ENCODE data around the gene LRRC4C. TPM values are rescaled to one million over a fixed set of nuclear protein-coding genes. Genes with fewer than 3 reads are reported as not detected.

The LRRC4C gene
- total RNA-seq, 1 donor from 2014 or later: 2.7 TPM

GRCh38 chr11:41419901-41420300 lies 39.6 kb downstream of the LRRC4C start:
- H3K9me3 Mint-ChIP-seq: no peaks in the 10 kb centered on the region
- no peaks in the 10 kb centered on the region for H3F3A ChIP-seq (ENCODE audit: low read depth)
- no peak overlapping the region for H3K4me3 Mint-ChIP-seq
- no peaks in the 10 kb centered on the region for H3K36me3 ChIP-seq
- H3K27me3 ChIP-seq: no peaks in the 10 kb centered on the region
- no peaks in the 10 kb centered on the region for H3K9me3 ChIP-seq (ENCODE audit: low read depth)
- no peak overlapping the region for H2AFZ ChIP-seq (replicated peaks)
- no peak overlapping the region for H3K27ac ChIP-seq
- no peaks in the 10 kb centered on the region for H3K36me3 Mint-ChIP-seq
- no peak overlapping the region for H3K9ac ChIP-seq
- H3K27ac Mint-ChIP-seq: peak overlapping the region; percentile 55
- H3K27me3 Mint-ChIP-seq (ENCODE audit: insufficient read depth, low read depth): peaks cover 2% of the 10 kb centered on the region
- no peak overlapping the region for H3K4me2 ChIP-seq
- peaks cover 10% of the 10 kb centered on the region for H3K4me1 Mint-ChIP-seq
- H3K4me3 ChIP-seq: no peak overlapping the region
- H4K20me1 ChIP-seq (ENCODE audit: low read depth): no peaks in the 10 kb centered on the region
- no peak for DNase-seq (ENCODE audit: low spot score)
- no peak for TF ChIP-seq EZH2 (IDR thresholded peaks at IDR 0.05)
- no peak for TF ChIP-seq EZH2phosphoT487 (IDR thresholded peaks at IDR 0.05)
- TF ChIP-seq CTCF (IDR thresholded peaks at IDR 0.05): no peak
- H3K79me2 ChIP-seq (ENCODE audit: low read depth): no peaks in the 10 kb centered on the region
- H3K4me1 ChIP-seq: no peaks in the 10 kb centered on the region

GRCh38 chr11:41414771-41415440 lies 44.5 kb downstream of the LRRC4C start:
- no peaks in the 10 kb centered on the region for H3K9me3 ChIP-seq (ENCODE audit: low read depth)
- H3K27me3 ChIP-seq: no peaks in the 10 kb centered on the region
- no peak for DNase-seq (ENCODE audit: low spot score)
- H3K4me1 ChIP-seq: no peaks in the 10 kb centered on the region
- H3K4me2 ChIP-seq: no peak overlapping the region
- H4K20me1 ChIP-seq (ENCODE audit: low read depth): no peaks in the 10 kb centered on the region
- H3K4me1 Mint-ChIP-seq: peaks cover 4% of the 10 kb centered on the region
- no peak overlapping the region for H2AFZ ChIP-seq (replicated peaks)
- H3K79me2 ChIP-seq (ENCODE audit: low read depth): no peaks in the 10 kb centered on the region
- no peaks in the 10 kb centered on the region for H3F3A ChIP-seq (ENCODE audit: low read depth)
- H3K27ac Mint-ChIP-seq: no peak overlapping the region
- no peak overlapping the region for H3K4me3 Mint-ChIP-seq
- H3K4me3 ChIP-seq: no peak overlapping the region
- TF ChIP-seq EZH2 (IDR thresholded peaks at IDR 0.05) (no peak), EZH2phosphoT487 (IDR thresholded peaks at IDR 0.05) (no peak), CTCF (IDR thresholded peaks at IDR 0.05) (no peak)
- H3K27me3 Mint-ChIP-seq (ENCODE audit: insufficient read depth, low read depth): peaks cover 2% of the 10 kb centered on the region
- no peak overlapping the region for H3K27ac ChIP-seq
- peaks cover 1% of the 10 kb centered on the region for H3K9me3 Mint-ChIP-seq
- no peak overlapping the region for H3K9ac ChIP-seq
- H3K36me3 Mint-ChIP-seq: peaks cover 1% of the 10 kb centered on the region
- no peaks in the 10 kb centered on the region for H3K36me3 ChIP-seq

GRCh38 chr11:41413843-41414242 lies 45.6 kb downstream of the LRRC4C start:
- Histone ChIP-seq H3K27me3 (no peaks in the 10 kb centered on the region), H3K79me2 (ENCODE audit: low read depth) (no peaks in the 10 kb centered on the region), H3F3A (ENCODE audit: low read depth) (no peaks in the 10 kb centered on the region), H3K9me3 (ENCODE audit: low read depth) (no peaks in the 10 kb centered on the region), H3K27ac (no peak overlapping the region), H4K20me1 (ENCODE audit: low read depth) (no peaks in the 10 kb centered on the region), H3K36me3 (no peaks in the 10 kb centered on the region), H3K9ac (no peak overlapping the region), H3K4me1 (no peaks in the 10 kb centered on the region), H3K4me3 (no peak overlapping the region), H2AFZ (replicated peaks) (peak overlapping the region; percentile 28), H3K4me2 (no peak overlapping the region)
- H3K9me3 Mint-ChIP-seq: peaks cover 4% of the 10 kb centered on the region
- H3K27ac Mint-ChIP-seq: no peak overlapping the region
- H3K36me3 Mint-ChIP-seq: peaks cover 3% of the 10 kb centered on the region
- H3K27me3 Mint-ChIP-seq (ENCODE audit: insufficient read depth, low read depth): no peaks in the 10 kb centered on the region
- peaks cover 5% of the 10 kb centered on the region for H3K4me1 Mint-ChIP-seq
- DNase-seq (ENCODE audit: low spot score): no peak
- no peak for TF ChIP-seq CTCF (IDR thresholded peaks at IDR 0.05)
- TF ChIP-seq EZH2 (IDR thresholded peaks at IDR 0.05): no peak
- no peak for TF ChIP-seq EZH2phosphoT487 (IDR thresholded peaks at IDR 0.05)
- no peak overlapping the region for H3K4me3 Mint-ChIP-seq
